WI38 (cell line): Measurements from ENCODE around the gene CC2D2A.

Source experiments
- H3K4me3 ChIP-seq: 2 replicates; pipeline ENCODE4 v1.5.1; 2011; ENCODE audit warnings: low read depth, mild to moderate bottlenecking, control low read depth, low read length
- TF ChIP-seq, protein P1 (sequence below): IDR thresholded peaks from 2 replicates; pipeline ENCODE4 v1.5.1; 2012; ENCODE audit warnings: low read depth, mild to moderate bottlenecking, control low read depth, low read length

CC2D2A gene

DNA sequence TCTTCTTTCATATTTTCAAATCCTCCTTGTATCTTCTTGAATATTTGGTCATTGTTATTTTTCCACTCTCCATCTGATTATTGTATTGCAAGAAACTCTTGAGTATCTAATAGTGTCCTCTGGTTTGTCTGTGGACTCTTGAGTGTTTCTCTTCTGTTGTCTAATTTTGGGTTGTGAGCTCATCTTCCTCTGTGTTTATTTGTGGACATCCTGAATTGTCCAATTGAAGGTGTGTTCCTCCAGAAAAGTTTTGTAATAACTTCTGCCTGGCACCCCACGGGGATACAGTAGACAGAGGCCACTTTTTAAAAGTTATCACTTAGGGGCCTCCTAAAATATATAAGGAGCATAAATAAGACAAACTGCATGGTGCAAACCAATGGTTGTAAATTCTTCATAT, 3.1 kb upstream of the CC2D2A start:
- no peak overlapping the region for H3K4me3 ChIP-seq
- TF ChIP-seq, protein P1, sequence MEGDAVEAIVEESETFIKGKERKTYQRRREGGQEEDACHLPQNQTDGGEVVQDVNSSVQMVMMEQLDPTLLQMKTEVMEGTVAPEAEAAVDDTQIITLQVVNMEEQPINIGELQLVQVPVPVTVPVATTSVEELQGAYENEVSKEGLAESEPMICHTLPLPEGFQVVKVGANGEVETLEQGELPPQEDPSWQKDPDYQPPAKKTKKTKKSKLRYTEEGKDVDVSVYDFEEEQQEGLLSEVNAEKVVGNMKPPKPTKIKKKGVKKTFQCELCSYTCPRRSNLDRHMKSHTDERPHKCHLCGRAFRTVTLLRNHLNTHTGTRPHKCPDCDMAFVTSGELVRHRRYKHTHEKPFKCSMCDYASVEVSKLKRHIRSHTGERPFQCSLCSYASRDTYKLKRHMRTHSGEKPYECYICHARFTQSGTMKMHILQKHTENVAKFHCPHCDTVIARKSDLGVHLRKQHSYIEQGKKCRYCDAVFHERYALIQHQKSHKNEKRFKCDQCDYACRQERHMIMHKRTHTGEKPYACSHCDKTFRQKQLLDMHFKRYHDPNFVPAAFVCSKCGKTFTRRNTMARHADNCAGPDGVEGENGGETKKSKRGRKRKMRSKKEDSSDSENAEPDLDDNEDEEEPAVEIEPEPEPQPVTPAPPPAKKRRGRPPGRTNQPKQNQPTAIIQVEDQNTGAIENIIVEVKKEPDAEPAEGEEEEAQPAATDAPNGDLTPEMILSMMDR: no peak

DNA sequence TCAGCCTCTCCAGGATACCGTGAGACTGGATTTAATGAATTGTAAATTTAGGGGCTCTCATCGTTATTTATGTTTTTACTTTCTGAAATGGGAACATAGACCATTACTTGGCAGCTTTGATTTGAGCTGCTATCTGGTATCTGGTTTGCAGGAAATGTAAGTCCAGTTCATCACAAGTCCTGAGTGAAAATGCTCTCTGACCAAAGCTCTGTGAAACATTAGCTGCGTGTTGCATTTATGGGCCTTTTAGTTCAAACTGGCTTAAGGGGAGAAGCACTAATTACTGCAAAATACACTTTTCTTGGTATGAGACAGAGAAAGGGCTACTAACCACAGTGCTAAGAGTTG, 420 bp downstream of the CC2D2A start:
- peak overlapping the region; percentile 58 for H3K4me3 ChIP-seq
- TF ChIP-seq, protein P1: no peak

DNA sequence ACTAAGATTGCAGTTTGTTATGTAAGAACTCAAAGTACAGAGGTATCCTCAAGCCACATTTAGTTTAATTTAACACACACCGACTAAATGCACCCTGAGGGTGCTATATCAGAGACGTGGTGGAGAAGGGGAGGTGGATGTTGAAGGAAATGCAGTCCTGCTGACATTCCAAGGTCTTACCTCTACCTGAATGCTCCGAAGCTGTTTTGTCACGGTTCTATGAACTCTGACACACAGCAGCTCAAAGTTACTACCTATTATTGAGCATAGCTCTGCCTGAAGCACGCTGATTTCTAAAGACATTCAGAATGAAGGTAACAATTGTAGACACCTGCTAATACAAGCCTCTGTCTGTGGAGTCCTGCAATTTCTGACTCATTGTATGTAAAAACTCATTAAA, 6.7 kb downstream of the CC2D2A start:
- TF ChIP-seq, protein P1: no peak
- no peak overlapping the region for H3K4me3 ChIP-seq

DNA sequence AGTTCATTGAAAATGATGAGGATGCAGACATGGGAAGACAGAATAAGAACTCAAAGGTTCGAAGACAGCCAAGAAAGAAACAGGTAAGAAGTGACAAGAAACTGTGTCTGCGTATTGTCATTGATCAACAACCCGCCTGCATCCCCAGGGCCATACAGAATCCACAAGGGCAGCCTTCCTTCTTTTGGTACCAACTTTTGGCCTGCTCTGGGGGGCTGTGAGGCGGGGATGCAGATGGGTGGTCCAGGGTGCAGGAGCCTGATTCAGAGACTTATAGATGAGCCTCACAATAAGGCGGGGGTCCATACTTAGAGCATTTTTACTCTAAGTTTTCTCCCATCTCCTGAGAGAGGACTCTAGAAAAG, 9.0 kb downstream of the CC2D2A start:
- TF ChIP-seq, protein P1: no peak
- H3K4me3 ChIP-seq: no peak overlapping the region

DNA sequence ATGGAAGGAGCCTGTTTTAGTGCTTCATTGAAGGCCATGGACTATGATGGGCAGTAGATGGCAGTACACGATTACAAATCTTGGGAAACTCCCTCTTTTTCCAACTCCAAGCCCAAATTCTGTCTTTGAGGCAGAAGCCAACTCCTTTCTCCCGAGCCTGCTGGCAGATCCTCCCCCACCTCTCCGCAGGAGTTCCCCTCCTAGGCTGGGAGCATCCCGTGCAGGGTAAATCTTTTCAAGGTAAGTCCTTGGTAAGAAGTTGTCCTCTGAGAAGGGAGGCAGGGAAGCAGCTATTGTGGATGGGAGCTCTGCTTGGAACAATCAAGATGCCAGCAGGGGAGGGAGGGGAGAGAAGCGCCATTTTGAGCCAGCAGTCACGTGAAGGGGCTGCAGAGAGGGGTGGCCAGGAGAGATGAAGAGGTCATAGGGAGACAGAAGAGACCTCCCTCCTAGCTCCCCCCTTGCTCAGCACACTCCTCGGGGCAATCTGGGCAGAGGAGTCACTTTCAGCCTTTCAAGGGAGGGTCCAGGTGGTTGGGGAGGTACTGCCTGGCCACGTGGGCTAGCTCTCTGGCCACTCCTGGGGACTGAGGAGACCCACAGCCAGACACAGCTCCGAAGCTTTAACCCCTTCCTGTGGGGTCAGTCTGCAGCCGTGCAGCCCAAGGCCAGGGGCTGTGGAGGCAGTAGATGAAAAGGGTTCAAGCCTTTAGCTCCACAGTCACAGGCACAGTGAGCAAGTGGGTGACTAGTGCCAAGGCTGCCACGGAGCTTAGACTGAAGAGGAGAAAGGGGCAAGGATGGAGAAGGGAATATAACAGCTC, 9.6 kb downstream of the CC2D2A start:
- TF ChIP-seq, protein P1: peak; percentile 61

DNA sequence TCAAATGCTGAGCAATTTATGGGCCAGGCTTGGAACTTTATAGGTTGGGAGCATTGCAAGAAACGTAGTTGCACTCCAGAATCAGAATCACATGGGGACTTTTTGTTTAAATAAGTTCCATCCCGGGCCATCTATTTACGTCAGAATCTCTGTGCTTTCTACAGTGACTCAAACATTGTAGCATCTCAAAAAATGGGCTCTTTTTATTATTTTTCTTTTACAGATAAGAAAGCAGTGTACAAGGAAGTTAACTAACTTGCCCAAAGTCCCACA, 10.2 kb downstream of the CC2D2A start:
- peak overlapping the region; percentile 67 for H3K4me3 ChIP-seq
- TF ChIP-seq, protein P1: no peak

More for the DNA sequence above, 9.6 kb downstream of the CC2D2A start:
- H3K4me3 ChIP-seq: peak overlapping the region; percentile 67

DNA sequence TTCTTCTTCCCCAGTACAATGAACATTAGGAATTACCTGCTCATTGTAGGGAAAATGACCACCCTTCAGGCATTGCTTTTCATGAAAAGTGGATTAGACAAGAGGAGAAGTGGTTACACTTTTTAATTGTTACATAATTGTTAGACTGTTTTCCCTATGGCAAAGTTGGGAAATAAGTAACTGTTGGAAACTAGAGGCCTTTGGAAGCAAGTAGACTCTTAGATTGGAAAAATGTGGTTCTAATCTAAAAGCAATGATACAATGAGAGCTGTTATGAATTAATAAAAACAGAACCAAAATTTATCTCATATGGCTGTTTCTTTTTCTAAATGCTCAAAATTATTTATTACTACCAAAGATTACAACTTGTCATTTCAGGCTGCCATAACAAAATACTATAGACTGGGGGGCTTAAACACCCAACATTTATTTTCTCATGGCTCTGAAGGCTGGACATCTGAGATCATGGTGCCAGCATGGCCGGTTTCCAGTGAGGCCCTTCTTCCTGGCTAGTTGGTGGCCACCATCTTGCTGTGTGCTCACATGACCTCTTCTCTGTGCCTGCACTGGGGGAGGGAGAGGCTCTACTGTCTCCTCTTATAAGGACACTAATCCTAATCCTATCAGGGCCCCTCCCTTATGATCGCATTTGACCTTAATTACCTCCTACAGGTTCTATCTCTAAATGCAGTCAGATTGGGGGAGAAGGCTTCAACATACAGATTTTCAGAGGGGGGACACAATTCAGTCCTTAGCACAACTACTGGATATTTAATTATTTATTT, 12.5 kb downstream of the CC2D2A start:
- H3K4me3 ChIP-seq: no peak overlapping the region
- TF ChIP-seq, protein P1: no peak
